ENCODE data around the gene PHTF2.
A peak's percentile ranks its signal among the peaks of the same experiment; 100 is the strongest.
"Not testable (repeated sequence)": the region's sequence is repeated elsewhere in the genome, so short reads cannot be mapped to it uniquely, and the experiment has no call there.

The PHTF2 gene

DNA sequence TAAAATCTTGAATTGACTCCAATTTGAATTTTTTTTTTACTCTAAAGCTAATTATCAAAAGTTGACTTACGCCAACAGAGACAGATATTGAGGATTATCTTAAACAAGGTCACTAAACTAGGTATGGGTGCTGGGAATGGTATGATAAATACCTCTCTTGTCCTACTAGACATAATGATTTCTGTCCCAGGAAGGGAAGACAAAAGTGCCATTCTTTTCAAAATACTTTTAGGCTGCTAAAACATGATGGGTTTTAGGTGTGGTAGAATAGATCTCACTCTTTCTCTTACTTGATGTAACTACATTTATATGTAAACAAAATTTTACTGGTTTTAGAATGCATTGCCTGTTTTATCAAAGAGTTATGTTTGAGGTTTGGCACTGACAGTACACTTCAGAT is 15.5 kb upstream of the PHTF2 start:
- DNase-seq (ENCODE audit: low spot score in 2 of 2) (no peak), ATAC-seq (ENCODE audit: low read depth) (no peak)
- H3K27me3 Mint-ChIP-seq = no peaks in the 10 kb centered on the region
- H3K9me3 Mint-ChIP-seq = no peaks in the 10 kb centered on the region
- H3K4me1 Mint-ChIP-seq = peaks cover 3% of the 10 kb centered on the region
- no peak overlapping the region for H3K4me3 Mint-ChIP-seq
- peaks cover 18% of the 10 kb centered on the region for H3K36me3 Mint-ChIP-seq
- H3K27ac Mint-ChIP-seq = no peak overlapping the region

GRCh38 chr7:77783545-77783944 is 15.0 kb upstream of the PHTF2 start:
- Mint-ChIP-seq H3K9me3 (no peaks in the 10 kb centered on the region), H3K36me3 (peaks cover 18% of the 10 kb centered on the region), H3K27me3 (no peaks in the 10 kb centered on the region), H3K4me1 (peaks cover 3% of the 10 kb centered on the region), H3K4me3 (no peak overlapping the region), H3K27ac (no peak overlapping the region)
- ATAC-seq (ENCODE audit: low read depth) = no peak
- DNase-seq (ENCODE audit: low spot score in 2 of 2) = no peak

DNA sequence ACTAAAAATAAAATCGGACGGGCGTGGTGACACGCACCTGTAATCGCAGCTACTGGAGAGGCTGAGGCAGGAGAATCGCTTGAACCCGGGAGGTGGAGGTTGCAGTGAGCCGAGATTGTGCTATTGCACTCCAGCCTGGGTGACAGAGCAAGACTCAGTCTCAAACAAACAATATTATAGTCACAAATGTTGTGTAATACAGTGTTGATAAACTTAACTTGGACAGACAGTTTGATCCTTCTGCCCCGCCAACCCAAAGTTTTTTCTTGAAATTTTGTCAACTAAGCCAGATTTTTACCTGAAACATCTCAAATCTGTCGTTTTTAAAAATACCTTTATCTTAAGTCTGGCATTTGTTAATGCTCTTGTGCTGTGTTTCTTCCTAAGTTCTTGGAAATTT is 14.1 kb upstream of the PHTF2 start:
- not testable (repeated sequence) for H3K27me3 Mint-ChIP-seq; H3K9me3 Mint-ChIP-seq; DNase-seq (ENCODE audit: low spot score in 2 of 2); H3K4me1 Mint-ChIP-seq; ATAC-seq (ENCODE audit: low read depth); H3K4me3 Mint-ChIP-seq
- H3K36me3 Mint-ChIP-seq = peaks cover 14% of the 10 kb centered on the region
- H3K27ac Mint-ChIP-seq = peak overlapping the region; percentile 31

GRCh38 chr7:77786018-77786417 is 12.6 kb upstream of the PHTF2 start:
- Mint-ChIP-seq H3K36me3 (peaks cover 11% of the 10 kb centered on the region), H3K4me3 (no peak overlapping the region), H3K27ac (peak overlapping the region; percentile 28), H3K9me3 (no peaks in the 10 kb centered on the region), H3K27me3 (no peaks in the 10 kb centered on the region), H3K4me1 (peaks cover 6% of the 10 kb centered on the region)
- DNase-seq (ENCODE audit: low spot score in 2 of 2) = no peak
- ATAC-seq (ENCODE audit: low read depth) = no peak

DNA sequence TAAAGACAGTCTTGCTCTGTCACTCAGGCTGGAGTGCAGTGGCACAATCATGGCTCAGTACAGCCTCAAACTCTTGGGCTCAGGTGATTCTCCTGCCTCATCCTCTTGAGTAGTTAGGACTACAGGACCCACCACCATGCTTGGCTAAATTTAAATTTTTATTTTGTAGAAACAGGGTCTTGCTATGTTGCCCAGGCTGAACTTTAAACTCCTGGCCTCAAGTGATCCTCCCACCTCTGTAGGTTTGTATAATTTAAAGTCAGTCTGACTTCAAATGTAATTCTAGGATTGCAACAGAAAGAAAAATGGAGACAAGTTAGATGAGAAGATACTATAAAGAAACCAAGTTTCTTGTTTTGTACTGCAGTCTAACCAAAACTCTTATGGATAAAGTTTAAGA is 11.8 kb upstream of the PHTF2 start:
- Mint-ChIP-seq H3K4me1 (peaks cover 6% of the 10 kb centered on the region), H3K27me3 (no peaks in the 10 kb centered on the region), H3K36me3 (peaks cover 12% of the 10 kb centered on the region), H3K4me3 (no peak overlapping the region), H3K27ac (no peak overlapping the region), H3K9me3 (no peaks in the 10 kb centered on the region)
- DNase-seq (ENCODE audit: low spot score in 2 of 2) = no peak
- ATAC-seq (ENCODE audit: low read depth) = no peak

DNA sequence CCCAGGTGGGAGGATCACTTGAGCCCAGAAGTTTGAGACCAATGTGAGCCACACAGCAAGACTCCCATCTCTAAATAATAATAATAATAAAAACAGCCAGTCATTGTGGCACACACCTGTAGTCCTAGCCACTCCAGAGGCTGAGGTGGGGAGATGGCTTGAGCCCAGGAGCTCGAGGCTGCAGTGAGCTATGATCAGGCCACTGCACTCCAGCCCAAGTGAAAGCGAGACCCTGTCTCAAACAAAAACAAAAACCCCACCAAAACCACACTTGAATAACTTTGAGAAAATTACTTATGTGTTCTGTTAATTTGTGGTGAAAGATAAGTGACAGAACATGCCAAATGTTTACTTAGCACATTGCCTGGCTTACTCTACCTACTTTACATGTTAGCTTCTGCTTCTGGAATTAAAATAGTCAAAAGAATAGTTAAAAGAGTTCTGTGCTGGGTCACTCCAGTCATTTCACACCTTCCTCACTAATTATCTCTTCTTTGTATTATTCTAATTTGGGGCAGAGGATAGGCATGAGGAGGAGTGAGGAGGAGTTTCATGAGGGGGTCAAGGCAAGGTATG is 10.2 kb upstream of the PHTF2 start:
- Mint-ChIP-seq H3K4me1 (peaks cover 6% of the 10 kb centered on the region), H3K9me3 (no peaks in the 10 kb centered on the region), H3K27me3 (no peaks in the 10 kb centered on the region), H3K36me3 (peaks cover 9% of the 10 kb centered on the region), H3K27ac (no peak overlapping the region), H3K4me3 (no peak overlapping the region)
- ATAC-seq (ENCODE audit: low read depth) = no peak
- DNase-seq (ENCODE audit: low spot score in 2 of 2) = no peak

DNA sequence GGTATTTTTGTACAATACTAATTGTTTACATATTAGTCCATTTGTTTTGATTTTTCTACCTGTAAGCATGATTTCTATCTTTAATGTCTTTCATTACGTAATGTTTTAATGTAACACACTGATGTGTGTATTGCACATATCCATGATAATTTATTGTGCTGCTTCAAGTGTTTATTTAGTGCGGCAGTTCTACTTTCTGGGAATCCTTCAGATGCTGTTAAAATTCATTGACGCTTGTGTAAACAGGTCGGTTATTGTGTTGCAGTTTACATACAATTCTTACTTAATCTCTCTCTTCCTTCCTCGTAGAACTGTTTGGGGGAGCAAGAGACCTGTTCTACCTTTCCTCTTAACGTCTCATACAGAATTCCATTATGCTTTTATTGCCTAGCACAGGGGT is 7.2 kb upstream of the PHTF2 start:
- ATAC-seq (ENCODE audit: low read depth) (no peak), DNase-seq (ENCODE audit: low spot score in 2 of 2) (no peak)
- Mint-ChIP-seq H3K36me3 (peaks cover 15% of the 10 kb centered on the region), H3K27ac (no peak overlapping the region), H3K4me1 (peaks cover 16% of the 10 kb centered on the region), H3K4me3 (no peak overlapping the region), H3K9me3 (no peaks in the 10 kb centered on the region), H3K27me3 (no peaks in the 10 kb centered on the region)

- Mint-ChIP-seq H3K9me3 (no peaks in the 10 kb centered on the region), H3K27ac (peak overlapping the region; percentile 35), H3K36me3 (peaks cover 15% of the 10 kb centered on the region), H3K4me3 (no peak overlapping the region), H3K4me1 (peaks cover 19% of the 10 kb centered on the region), H3K27me3 (no peaks in the 10 kb centered on the region)
- no peak for DNase-seq (ENCODE audit: low spot score in 2 of 2)
- no peak for ATAC-seq (ENCODE audit: low read depth)
Observed at GRCh38 chr7:77791956-77792355, 6.6 kb upstream of the PHTF2 start.

GRCh38 chr7:77794000-77794399 is 4.6 kb upstream of the PHTF2 start:
- Mint-ChIP-seq H3K27ac (peak overlapping the region; percentile 26), H3K4me3 (no peak overlapping the region), H3K9me3 (no peaks in the 10 kb centered on the region), H3K27me3 (no peaks in the 10 kb centered on the region), H3K4me1 (peaks cover 24% of the 10 kb centered on the region), H3K36me3 (peaks cover 15% of the 10 kb centered on the region)
- no peak for DNase-seq (ENCODE audit: low spot score in 2 of 2)
- ATAC-seq (ENCODE audit: low read depth) = no peak

- Mint-ChIP-seq H3K27me3 (no peaks in the 10 kb centered on the region), H3K4me1 (peaks cover 33% of the 10 kb centered on the region), H3K4me3 (peak overlapping the region; percentile 89), H3K36me3 (peaks cover 15% of the 10 kb centered on the region), H3K27ac (peak overlapping the region; percentile 77), H3K9me3 (no peaks in the 10 kb centered on the region)
- DNase-seq (ENCODE audit: low spot score in 2 of 2) (no peak), ATAC-seq (ENCODE audit: low read depth) (no peak)
Observed at GRCh38 chr7:77796109-77796508, 2.5 kb upstream of the PHTF2 start.

DNA sequence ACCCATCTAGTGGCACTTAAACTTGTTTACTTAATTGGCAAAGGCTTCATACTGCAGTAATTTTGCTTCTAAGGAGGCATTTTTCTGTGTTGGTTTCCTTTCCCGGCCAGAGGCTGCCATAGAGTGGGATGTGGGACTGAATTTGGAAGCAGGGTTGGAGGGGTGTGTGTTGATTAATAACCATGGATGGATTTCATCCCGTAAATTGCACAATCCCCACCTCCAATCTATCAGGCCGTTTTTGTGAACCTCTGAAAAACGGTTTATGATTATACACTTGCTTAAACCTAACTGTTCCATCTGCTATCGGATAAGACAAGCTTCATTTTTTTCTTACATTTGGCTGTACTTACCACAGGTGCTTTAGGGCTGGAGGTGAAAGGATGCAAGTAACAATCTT is 1.6 kb upstream of the PHTF2 start:
- H3K36me3 Mint-ChIP-seq = peaks cover 13% of the 10 kb centered on the region
- no peak for ATAC-seq (ENCODE audit: low read depth)
- peak overlapping the region; percentile 89 for H3K4me3 Mint-ChIP-seq
- H3K27me3 Mint-ChIP-seq = no peaks in the 10 kb centered on the region
- peak overlapping the region; percentile 77 for H3K27ac Mint-ChIP-seq
- H3K4me1 Mint-ChIP-seq = peaks cover 36% of the 10 kb centered on the region
- H3K9me3 Mint-ChIP-seq = no peaks in the 10 kb centered on the region
- no peak for DNase-seq (ENCODE audit: low spot score in 2 of 2)

DNA sequence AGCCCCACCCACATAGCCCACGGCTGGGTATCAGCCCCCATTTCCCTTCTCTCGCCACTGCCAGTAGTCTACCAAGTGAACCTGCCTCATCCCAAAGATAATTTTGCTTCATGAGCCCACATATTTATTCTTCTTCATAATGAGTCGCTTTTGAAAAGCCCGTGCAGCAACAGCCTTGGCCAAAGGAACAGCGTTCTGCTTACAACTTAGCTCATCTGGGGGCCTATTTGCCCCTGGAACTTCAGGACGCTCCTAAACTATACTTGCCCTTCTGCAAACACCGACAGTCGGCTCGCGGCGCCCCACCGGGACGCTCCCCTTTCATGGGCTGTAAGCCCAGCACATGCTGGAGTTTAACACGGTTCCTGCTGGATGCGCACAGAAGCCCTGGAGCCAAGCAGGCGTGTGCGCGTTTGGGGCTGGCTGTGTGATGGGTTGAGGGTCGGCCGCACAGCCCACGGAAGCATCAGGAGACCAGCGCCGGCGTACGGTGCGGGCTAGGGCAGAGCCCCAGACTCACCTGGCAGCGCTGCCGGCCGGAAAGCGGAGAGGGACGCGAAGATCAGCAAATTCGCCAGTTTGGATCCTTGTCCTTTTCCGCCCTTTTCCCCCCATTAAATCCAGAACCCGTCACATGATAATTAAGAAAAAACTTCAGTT is 709 bp upstream of the PHTF2 start:
- Mint-ChIP-seq H3K4me1 (peaks cover 43% of the 10 kb centered on the region), H3K4me3 (peak overlapping the region; percentile 89), H3K9me3 (no peaks in the 10 kb centered on the region), H3K27me3 (no peaks in the 10 kb centered on the region), H3K36me3 (peaks cover 13% of the 10 kb centered on the region), H3K27ac (peak overlapping the region; percentile 77)
- ATAC-seq (ENCODE audit: low read depth) (peak; percentile 19), DNase-seq (ENCODE audit: low spot score in 2 of 2) (no peak)

GRCh38 chr7:77799078-77799964 is 748 bp downstream of the PHTF2 start:
- Mint-ChIP-seq H3K4me3 (peak overlapping the region; percentile 89), H3K36me3 (peaks cover 5% of the 10 kb centered on the region), H3K27me3 (no peaks in the 10 kb centered on the region), H3K4me1 (peaks cover 49% of the 10 kb centered on the region), H3K9me3 (no peaks in the 10 kb centered on the region), H3K27ac (peak overlapping the region; percentile 77)
- ATAC-seq (ENCODE audit: low read depth) (no peak), DNase-seq (ENCODE audit: low spot score in 2 of 2) (peak; percentile 14 to 44)

GRCh38 chr7:77800158-77800557 is 1.6 kb downstream of the PHTF2 start:
- H3K9me3 Mint-ChIP-seq = peaks cover 2% of the 10 kb centered on the region
- DNase-seq (ENCODE audit: low spot score in 2 of 2) = no peak
- H3K27me3 Mint-ChIP-seq = no peaks in the 10 kb centered on the region
- ATAC-seq (ENCODE audit: low read depth) = no peak
- H3K4me3 Mint-ChIP-seq = peak overlapping the region; percentile 89
- H3K36me3 Mint-ChIP-seq = peaks cover 4% of the 10 kb centered on the region
- peaks cover 48% of the 10 kb centered on the region for H3K4me1 Mint-ChIP-seq
- H3K27ac Mint-ChIP-seq = peak overlapping the region; percentile 77

All from memory B cell (primary cell).